Upper lobe of left lung (tissue), 4 donors: ENCODE results near the gene TXNRD1.

ENCODE experiments used
- EP300 ChIP-seq, 4 donors: sonication (generic); formaldehyde crosslinking; IDR thresholded peaks; one replicate each; pipeline ENCODE4 v1.5.1; 2017; ENCODE audit warnings: antibody characterized with exemption in 4 of 4, control low read depth in 2 of 4
- POLR2A ChIP-seq, 4 donors: fragments of 450-650 bp; IDR thresholded peaks; one replicate each; pipeline ENCODE4 v1.5.1; 2016 to 2017; ENCODE audit warnings: antibody characterized with exemption in 4 of 4, mild to moderate bottlenecking in 2 of 4
- POLR2AphosphoS5 ChIP-seq, 2 donors: sonication (generic); formaldehyde crosslinking; IDR thresholded peaks; one replicate each; pipeline ENCODE4 v1.5.1; 2017; ENCODE audit warnings: antibody characterized with exemption in 2 of 2
- TF ChIP-seq, protein P1 (sequence below), 6 experiments: fragments of 450-650 bp in 4 of 6; fragments of 200-600 bp in 2 of 6; sonication (generic) in 2 of 6; IDR thresholded peaks; one replicate each; pipeline ENCODE4 v1.5.1; 2016 to 2019; ENCODE audit warnings: antibody characterized with exemption in 6 of 6

GRCh38 chr12:104166465-104166864 is 49.1 kb upstream of the TXNRD1 start:
- TF ChIP-seq, protein P1, sequence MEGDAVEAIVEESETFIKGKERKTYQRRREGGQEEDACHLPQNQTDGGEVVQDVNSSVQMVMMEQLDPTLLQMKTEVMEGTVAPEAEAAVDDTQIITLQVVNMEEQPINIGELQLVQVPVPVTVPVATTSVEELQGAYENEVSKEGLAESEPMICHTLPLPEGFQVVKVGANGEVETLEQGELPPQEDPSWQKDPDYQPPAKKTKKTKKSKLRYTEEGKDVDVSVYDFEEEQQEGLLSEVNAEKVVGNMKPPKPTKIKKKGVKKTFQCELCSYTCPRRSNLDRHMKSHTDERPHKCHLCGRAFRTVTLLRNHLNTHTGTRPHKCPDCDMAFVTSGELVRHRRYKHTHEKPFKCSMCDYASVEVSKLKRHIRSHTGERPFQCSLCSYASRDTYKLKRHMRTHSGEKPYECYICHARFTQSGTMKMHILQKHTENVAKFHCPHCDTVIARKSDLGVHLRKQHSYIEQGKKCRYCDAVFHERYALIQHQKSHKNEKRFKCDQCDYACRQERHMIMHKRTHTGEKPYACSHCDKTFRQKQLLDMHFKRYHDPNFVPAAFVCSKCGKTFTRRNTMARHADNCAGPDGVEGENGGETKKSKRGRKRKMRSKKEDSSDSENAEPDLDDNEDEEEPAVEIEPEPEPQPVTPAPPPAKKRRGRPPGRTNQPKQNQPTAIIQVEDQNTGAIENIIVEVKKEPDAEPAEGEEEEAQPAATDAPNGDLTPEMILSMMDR (IDR thresholded peaks at IDR 0.05), result no peak
- TF ChIP-seq POLR2AphosphoS5 (IDR thresholded peaks at IDR 0.05), result no peak
- no peak for TF ChIP-seq POLR2A (IDR thresholded peaks at IDR 0.05)
- no peak for TF ChIP-seq EP300 (IDR thresholded peaks at IDR 0.05)
